ENCODE measurements around the gene DLK2. TPM values are rescaled to one million over a fixed set of nuclear protein-coding genes. Genes with fewer than 3 reads are reported as not detected.
A peak's percentile ranks its signal among the peaks of the same experiment; 100 is the strongest.

DLK2 gene
- total and polyA plus RNA-seq, 2 of the 13 experiments (the other 11 are each of a cell fraction or from before 2014, with no cell fraction given) = 1.2 to 3.8 TPM

DNA sequence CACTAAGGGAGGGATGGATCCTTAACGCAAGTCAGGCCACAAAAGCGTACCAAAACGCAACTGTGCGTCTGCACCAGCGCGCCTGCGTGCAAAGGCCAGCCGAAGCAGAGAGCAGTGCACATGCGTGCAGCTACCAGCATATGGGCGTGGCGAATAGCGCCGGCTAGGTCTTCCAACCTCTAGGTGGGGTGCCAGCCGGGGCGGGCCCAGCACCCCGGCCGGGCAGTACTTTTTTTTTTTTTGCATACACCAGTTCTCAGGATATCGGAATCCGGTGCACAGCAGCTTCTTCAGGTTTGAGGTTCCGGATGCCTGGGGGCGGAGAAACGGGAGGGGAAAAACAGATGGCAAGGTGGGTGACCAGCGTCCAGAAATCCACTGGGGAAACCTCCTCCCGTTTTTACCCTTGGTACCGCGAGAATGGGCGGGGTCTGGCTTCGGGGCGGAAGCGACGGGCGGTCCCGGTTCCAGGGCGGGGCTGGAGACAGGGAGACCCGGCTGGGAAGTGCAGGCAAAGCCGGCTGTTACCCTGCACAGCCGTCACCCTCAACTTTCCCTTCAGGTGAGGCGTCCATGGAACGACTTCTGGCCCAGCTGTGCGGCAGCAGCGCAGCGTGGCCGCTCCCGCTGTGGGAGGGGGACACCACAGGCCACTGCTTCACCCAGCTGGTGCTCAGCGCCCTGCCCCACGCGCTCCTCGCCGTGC is 27.8 kb downstream of the DLK2 start, which contains the start of gene ABCC10 (continued):
- 0 out of 2 replicates have a peak, but pooled peaks have one; percentile 37 for TF ChIP-seq RFXANK (CRISPR knock-in tag; IDR thresholded peaks at IDR 0.05)
- no peak for TF ChIP-seq ZFP36L2 (CRISPR knock-in tag; IDR thresholded peaks at IDR 0.05)
- TF ChIP-seq MIXL1 (CRISPR knock-in tag; IDR thresholded peaks at IDR 0.05) = peak; percentile 11; the same call in 1 of the 2 replicates
- no peak for TF ChIP-seq XBP1 (CRISPR knock-in tag; IDR thresholded peaks at IDR 0.05)
- peak; percentile 60 for TF ChIP-seq ZNF883 (CRISPR knock-in tag; IDR thresholded peaks at IDR 0.05; ENCODE audit: not compliant biosample characterization)
- TF ChIP-seq SATB2 (CRISPR knock-in tag; IDR thresholded peaks at IDR 0.05) = peak; percentile 86; the same call in 1 of the 2 replicates
- no peak; the same call in 1 of the 2 replicates for TF ChIP-seq ZNF746 (CRISPR knock-in tag; IDR thresholded peaks at IDR 0.05)
- TF ChIP-seq ZNF296 (CRISPR knock-in tag; conservative IDR thresholded peaks at IDR 0.05) = 0 out of 2 replicates have a peak, but pooled peaks have one; percentile 37
- TF ChIP-seq, protein P1, sequence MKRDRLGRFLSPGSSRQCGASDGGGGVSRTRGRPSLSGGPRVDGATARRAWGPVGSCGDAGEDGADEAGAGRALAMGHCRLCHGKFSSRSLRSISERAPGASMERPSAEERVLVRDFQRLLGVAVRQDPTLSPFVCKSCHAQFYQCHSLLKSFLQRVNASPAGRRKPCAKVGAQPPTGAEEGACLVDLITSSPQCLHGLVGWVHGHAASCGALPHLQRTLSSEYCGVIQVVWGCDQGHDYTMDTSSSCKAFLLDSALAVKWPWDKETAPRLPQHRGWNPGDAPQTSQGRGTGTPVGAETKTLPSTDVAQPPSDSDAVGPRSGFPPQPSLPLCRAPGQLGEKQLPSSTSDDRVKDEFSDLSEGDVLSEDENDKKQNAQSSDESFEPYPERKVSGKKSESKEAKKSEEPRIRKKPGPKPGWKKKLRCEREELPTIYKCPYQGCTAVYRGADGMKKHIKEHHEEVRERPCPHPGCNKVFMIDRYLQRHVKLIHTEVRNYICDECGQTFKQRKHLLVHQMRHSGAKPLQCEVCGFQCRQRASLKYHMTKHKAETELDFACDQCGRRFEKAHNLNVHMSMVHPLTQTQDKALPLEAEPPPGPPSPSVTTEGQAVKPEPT (CRISPR knock-in tag; IDR thresholded peaks at IDR 0.05; ENCODE audit: low read depth) = peak; percentile 87; the same call in 1 of the 2 replicates
- TF ChIP-seq, protein P2, sequence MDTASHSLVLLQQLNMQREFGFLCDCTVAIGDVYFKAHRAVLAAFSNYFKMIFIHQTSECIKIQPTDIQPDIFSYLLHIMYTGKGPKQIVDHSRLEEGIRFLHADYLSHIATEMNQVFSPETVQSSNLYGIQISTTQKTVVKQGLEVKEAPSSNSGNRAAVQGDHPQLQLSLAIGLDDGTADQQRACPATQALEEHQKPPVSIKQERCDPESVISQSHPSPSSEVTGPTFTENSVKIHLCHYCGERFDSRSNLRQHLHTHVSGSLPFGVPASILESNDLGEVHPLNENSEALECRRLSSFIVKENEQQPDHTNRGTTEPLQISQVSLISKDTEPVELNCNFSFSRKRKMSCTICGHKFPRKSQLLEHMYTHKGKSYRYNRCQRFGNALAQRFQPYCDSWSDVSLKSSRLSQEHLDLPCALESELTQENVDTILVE (CRISPR knock-in tag; IDR thresholded peaks at IDR 0.05) = no peak
- peak; percentile 91 for TF ChIP-seq HOXA5 (CRISPR knock-in tag; IDR thresholded peaks at IDR 0.05)
- TF ChIP-seq FOSL1 (CRISPR knock-in tag; IDR thresholded peaks at IDR 0.05; ENCODE audit: borderline replicate concordance) = no peak
- no peak for TF ChIP-seq PHB2 (IDR thresholded peaks at IDR 0.05; ENCODE audit: partially characterized antibody)
- TF ChIP-seq ELF1 (CRISPR knock-in tag; IDR thresholded peaks at IDR 0.05) = peak; percentile 94
- TF ChIP-seq, protein P3, sequence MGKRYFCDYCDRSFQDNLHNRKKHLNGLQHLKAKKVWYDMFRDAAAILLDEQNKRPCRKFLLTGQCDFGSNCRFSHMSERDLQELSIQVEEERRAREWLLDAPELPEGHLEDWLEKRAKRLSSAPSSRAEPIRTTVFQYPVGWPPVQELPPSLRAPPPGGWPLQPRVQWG (CRISPR knock-in tag; IDR thresholded peaks at IDR 0.05; ENCODE audit: borderline replicate concordance, low read depth) = no peak
- no peak for TF ChIP-seq ATF7 (IDR thresholded peaks at IDR 0.05)
- TF ChIP-seq ATF7 (CRISPR knock-in tag; IDR thresholded peaks at IDR 0.05) = peak; percentile 27
- TF ChIP-seq, protein P4, sequence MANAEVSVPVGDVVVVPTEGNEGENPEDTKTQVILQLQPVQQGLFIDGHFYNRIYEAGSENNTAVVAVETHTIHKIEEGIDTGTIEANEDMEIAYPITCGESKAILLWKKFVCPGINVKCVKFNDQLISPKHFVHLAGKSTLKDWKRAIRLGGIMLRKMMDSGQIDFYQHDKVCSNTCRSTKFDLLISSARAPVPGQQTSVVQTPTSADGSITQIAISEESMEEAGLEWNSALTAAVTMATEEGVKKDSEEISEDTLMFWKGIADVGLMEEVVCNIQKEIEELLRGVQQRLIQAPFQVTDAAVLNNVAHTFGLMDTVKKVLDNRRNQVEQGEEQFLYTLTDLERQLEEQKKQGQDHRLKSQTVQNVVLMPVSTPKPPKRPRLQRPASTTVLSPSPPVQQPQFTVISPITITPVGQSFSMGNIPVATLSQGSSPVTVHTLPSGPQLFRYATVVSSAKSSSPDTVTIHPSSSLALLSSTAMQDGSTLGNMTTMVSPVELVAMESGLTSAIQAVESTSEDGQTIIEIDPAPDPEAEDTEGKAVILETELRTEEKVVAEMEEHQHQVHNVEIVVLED (CRISPR knock-in tag; IDR thresholded peaks at IDR 0.05; ENCODE audit: borderline replicate concordance) = peak; percentile 87
- TF ChIP-seq, protein P5, sequence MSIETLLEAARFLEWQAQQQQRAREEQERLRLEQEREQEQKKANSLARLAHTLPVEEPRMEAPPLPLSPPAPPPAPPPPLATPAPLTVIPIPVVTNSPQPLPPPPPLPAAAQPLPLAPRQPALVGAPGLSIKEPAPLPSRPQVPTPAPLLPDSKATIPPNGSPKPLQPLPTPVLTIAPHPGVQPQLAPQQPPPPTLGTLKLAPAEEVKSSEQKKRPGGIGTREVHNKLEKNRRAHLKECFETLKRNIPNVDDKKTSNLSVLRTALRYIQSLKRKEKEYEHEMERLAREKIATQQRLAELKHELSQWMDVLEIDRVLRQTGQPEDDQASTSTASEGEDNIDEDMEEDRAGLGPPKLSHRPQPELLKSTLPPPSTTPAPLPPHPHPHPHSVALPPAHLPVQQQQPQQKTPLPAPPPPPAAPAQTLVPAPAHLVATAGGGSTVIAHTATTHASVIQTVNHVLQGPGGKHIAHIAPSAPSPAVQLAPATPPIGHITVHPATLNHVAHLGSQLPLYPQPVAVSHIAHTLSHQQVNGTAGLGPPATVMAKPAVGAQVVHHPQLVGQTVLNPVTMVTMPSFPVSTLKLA (IDR thresholded peaks at IDR 0.05) = peak; percentile 56
- TF ChIP-seq ZNF543 (CRISPR knock-in tag; IDR thresholded peaks at IDR 0.05) = peak; percentile 86
- peak; percentile 61; the same call in 1 of the 2 replicates for TF ChIP-seq MIER3 (CRISPR knock-in tag; IDR thresholded peaks at IDR 0.05; ENCODE audit: borderline replicate concordance)
- peak; percentile 42; the same call in 1 of the 2 replicates for TF ChIP-seq GABPA (IDR thresholded peaks at IDR 0.05; ENCODE audit: low read depth, low read length)
- peak; percentile 83 for TF ChIP-seq GABPA (CRISPR knock-in tag; IDR thresholded peaks at IDR 0.05; ENCODE audit: low read depth)
- peak; percentile 91 for TF ChIP-seq FOXC1 (CRISPR knock-in tag; IDR thresholded peaks at IDR 0.05; ENCODE audit: borderline replicate concordance)
- TF ChIP-seq ZNF232 (CRISPR knock-in tag; IDR thresholded peaks at IDR 0.05; ENCODE audit: borderline replicate concordance) = peak; percentile 86
